Smooth muscle cell of trachea (primary cell): Measurements from ENCODE around the gene SERPINH1. TPM values are rescaled to one million over a fixed set of nuclear protein-coding genes. Genes with fewer than 3 reads are reported as not detected.

Experiments
- total RNA-seq: library from RNA; depleted of rRNA; stranded (reverse); fragments of >200 nt; gene quantifications from 2 replicates; pipeline ENCODE4 v1.2.1, GENCODE V29; 2014

Gene SERPINH1
- total RNA-seq = 1,051 and 1,589 TPM in 2 replicates

GRCh38 chr11:75562048-75562835 is at the start of gene SERPINH1:
SERPINH1 (plus strand) TSS chr11:75562253; CDS start chr11:75566350, 4,097 bp downstream.

GRCh38 chr11:75525433-75526191 is 36.4 kb upstream of the SERPINH1 start, which contains the start of gene GDPD5:
GDPD5 (minus strand) TSS chr11:75525941; CDS start chr11:75477735, 48,206 bp downstream.

Other genes with a start within 250 kb of the SERPINH1 start
- gene ARRB1, start 210.6 kb upstream of the SERPINH1 start, total RNA-seq = 15.1 and 31.1 TPM in 2 replicates
- gene RPS3, start 162.7 kb upstream of the SERPINH1 start, total RNA-seq = 1,567 and 1,773 TPM in 2 replicates
- gene KLHL35, start 129.1 kb upstream of the SERPINH1 start, total RNA-seq = 2.5 and 3.3 TPM in 2 replicates
- gene GDPD5, start 36.3 kb upstream of the SERPINH1 start, total RNA-seq = 4.1 and 4.8 TPM in 2 replicates
- 1.2 TPM in 2 replicates for gene MAP6, start 106.8 kb downstream of the SERPINH1 start, total RNA-seq
- gene MOGAT2, start 155.6 kb downstream of the SERPINH1 start, total RNA-seq = not detected in 2 replicates
- gene DGAT2, start 206.5 kb downstream of the SERPINH1 start, total RNA-seq = 6.4 and 15.7 TPM in 2 replicates